Fibroblast of lung (primary cell): Measurements from ENCODE around the gene PRKCH. TPM values are rescaled to one million over a fixed set of nuclear protein-coding genes. Genes with fewer than 3 reads are reported as not detected.
A peak's percentile ranks its signal among the peaks of the same experiment; 100 is the strongest.

Experiments used
- DNase-seq, 2 donors: peaks; one replicate each; pipeline versions ENCODE4 v3.0.0 to v3.0.0-alpha.2; 2010; ENCODE audit warnings: low read depth in 2 of 2
- H2AFZ ChIP-seq: 2 replicates; pipeline ENCODE4 v1.5.1; 2012; ENCODE audit warnings: low read length, control low read depth, inconsistent platforms
- H3K27ac ChIP-seq: 2 replicates; pipeline ENCODE4 v1.5.1; 2011; ENCODE audit warnings: low read length, control low read depth; ENCODE audit not compliant: insufficient read depth
- H3K27me3 ChIP-seq: 2 replicates; pipeline ENCODE4 v1.5.1; 2011; ENCODE audit warnings: mild to moderate bottlenecking, low read length; ENCODE audit not compliant: control insufficient read depth, insufficient read depth
- H3K36me3 ChIP-seq: 2 replicates; pipeline ENCODE4 v1.5.1; 2011; ENCODE audit warnings: low read length; ENCODE audit not compliant: control insufficient read depth, insufficient read depth
- H3K4me1 ChIP-seq: 2 replicates; pipeline ENCODE4 v1.5.1; 2011; ENCODE audit warnings: low read length; ENCODE audit not compliant: control insufficient read depth, insufficient read depth; ENCODE audit errors: extremely low read depth
- H3K4me2 ChIP-seq: 2 replicates; pipeline ENCODE4 v1.5.1; 2011; ENCODE audit warnings: low read length, control low read depth; ENCODE audit not compliant: insufficient read depth; ENCODE audit errors: extremely low read depth
- H3K4me3 ChIP-seq, 4 experiments: fragments of 200-600 bp in 1 of 4; sonication (generic) in 1 of 4; replicated peaks in 1 of 4; 2 replicates each; pipeline ENCODE4 v1.5.1; 2011 to 2016; ENCODE audit warnings: low read length in 4 of 4, low read depth in 3 of 4, mild to moderate bottlenecking in 3 of 4, control low read depth in 2 of 4, inconsistent platforms in 1 of 4, mixed read lengths in 1 of 4; ENCODE audit not compliant: insufficient read depth in 1 of 4; ENCODE audit errors: control extremely low read depth in 1 of 4
- H3K79me2 ChIP-seq: 2 replicates; pipeline ENCODE4 v1.5.1; 2012; ENCODE audit warnings: mild to moderate bottlenecking, low read length, inconsistent platforms; ENCODE audit not compliant: control insufficient read depth, insufficient read depth
- H3K9ac ChIP-seq: 2 replicates; pipeline ENCODE4 v1.5.1; 2011; ENCODE audit warnings: mild to moderate bottlenecking, low read length, control low read depth; ENCODE audit not compliant: insufficient read depth
- H3K9me3 ChIP-seq: 2 replicates; pipeline ENCODE4 v1.5.1; 2012; ENCODE audit warnings: low read depth, low read length; ENCODE audit not compliant: control insufficient read depth, insufficient read depth
- H4K20me1 ChIP-seq: 2 replicates; pipeline ENCODE4 v1.5.1; 2011; ENCODE audit warnings: low read length; ENCODE audit not compliant: control insufficient read depth, insufficient read depth; ENCODE audit errors: extremely low read depth
- EZH2 ChIP-seq: IDR thresholded peaks from 2 replicates; pipeline ENCODE4 v1.5.1; 2012; ENCODE audit warnings: low read length, control low read depth, mild to moderate bottlenecking; ENCODE audit errors: missing control alignments
- polyA plus RNA-seq, 2 donors: library from polyadenylated mRNA; depleted of rRNA in 1 of 2; stranded (reverse) in 1 of 2; unstranded in 1 of 2; fragments of >200 nt; gene quantifications; 2 replicates each; pipeline ENCODE4 v1.2.1, GENCODE V29; 2011 to 2012; ENCODE audit warnings: missing spikeins in 1 of 2
- total RNA-seq: library from RNA; depleted of rRNA; stranded (reverse); fragments of >200 nt; gene quantifications from 2 replicates; pipeline ENCODE4 v1.2.1, GENCODE V29; 2014
- TF ChIP-seq, protein P1 (sequence below), 2 donors: IDR thresholded peaks in 1 of 2; conservative IDR thresholded peaks in 1 of 2; 1 replicate in 1 of 2; 2 replicates in 1 of 2; pipeline ENCODE4 v1.5.1; 2011 to 2012; ENCODE audit warnings: low read length in 2 of 2, control low read depth in 1 of 2, inconsistent platforms in 1 of 2, low read depth in 1 of 2, mild to moderate bottlenecking in 1 of 2

Gene PRKCH
- total and polyA plus RNA-seq, 2 donors (not counting 1 experiment from before 2014, with no cell fraction given) = 2.9 to 5.4 TPM

DNA sequence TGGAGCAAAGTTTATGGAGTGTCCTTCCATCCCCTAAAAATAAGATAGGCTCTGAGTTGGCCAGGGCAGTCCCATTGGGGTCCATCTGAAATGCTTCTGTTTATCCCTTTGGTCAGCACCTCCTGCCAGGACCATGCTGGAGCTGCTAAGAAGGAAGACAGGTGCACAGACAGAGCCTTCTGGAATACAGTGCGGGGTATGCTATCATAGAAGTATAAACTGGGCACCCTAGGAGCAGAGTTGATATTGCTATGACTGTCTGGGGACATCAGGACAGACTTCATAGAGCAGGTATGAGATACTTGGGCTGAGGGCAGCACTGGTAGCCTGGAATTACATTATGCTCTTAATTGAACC is 203.5 kb downstream of the PRKCH start:
- no peak overlapping the region for H3K4me3 ChIP-seq
- no peaks in the 10 kb centered on the region for H4K20me1 ChIP-seq
- peaks cover 16% of the 10 kb centered on the region for H3K4me1 ChIP-seq
- no peak overlapping the region for H3K9ac ChIP-seq
- H3K9me3 ChIP-seq = no peaks in the 10 kb centered on the region
- no peaks in the 10 kb centered on the region for H3K36me3 ChIP-seq
- H3K27ac ChIP-seq = no peak overlapping the region
- no peaks in the 10 kb centered on the region for H3K79me2 ChIP-seq
- H2AFZ ChIP-seq = no peak overlapping the region
- H3K4me2 ChIP-seq = no peak overlapping the region
- H3K27me3 ChIP-seq = no peaks in the 10 kb centered on the region
- TF ChIP-seq, protein P1, sequence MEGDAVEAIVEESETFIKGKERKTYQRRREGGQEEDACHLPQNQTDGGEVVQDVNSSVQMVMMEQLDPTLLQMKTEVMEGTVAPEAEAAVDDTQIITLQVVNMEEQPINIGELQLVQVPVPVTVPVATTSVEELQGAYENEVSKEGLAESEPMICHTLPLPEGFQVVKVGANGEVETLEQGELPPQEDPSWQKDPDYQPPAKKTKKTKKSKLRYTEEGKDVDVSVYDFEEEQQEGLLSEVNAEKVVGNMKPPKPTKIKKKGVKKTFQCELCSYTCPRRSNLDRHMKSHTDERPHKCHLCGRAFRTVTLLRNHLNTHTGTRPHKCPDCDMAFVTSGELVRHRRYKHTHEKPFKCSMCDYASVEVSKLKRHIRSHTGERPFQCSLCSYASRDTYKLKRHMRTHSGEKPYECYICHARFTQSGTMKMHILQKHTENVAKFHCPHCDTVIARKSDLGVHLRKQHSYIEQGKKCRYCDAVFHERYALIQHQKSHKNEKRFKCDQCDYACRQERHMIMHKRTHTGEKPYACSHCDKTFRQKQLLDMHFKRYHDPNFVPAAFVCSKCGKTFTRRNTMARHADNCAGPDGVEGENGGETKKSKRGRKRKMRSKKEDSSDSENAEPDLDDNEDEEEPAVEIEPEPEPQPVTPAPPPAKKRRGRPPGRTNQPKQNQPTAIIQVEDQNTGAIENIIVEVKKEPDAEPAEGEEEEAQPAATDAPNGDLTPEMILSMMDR (conservative IDR thresholded peaks at IDR 0.05 in 1 of 2, IDR thresholded peaks at IDR 0.05 in 1 of 2; ENCODE audit: low read depth in 1 of 2, low read length in 2 of 2) = no peak
- no peak for TF ChIP-seq EZH2
- no peak for DNase-seq

DNA sequence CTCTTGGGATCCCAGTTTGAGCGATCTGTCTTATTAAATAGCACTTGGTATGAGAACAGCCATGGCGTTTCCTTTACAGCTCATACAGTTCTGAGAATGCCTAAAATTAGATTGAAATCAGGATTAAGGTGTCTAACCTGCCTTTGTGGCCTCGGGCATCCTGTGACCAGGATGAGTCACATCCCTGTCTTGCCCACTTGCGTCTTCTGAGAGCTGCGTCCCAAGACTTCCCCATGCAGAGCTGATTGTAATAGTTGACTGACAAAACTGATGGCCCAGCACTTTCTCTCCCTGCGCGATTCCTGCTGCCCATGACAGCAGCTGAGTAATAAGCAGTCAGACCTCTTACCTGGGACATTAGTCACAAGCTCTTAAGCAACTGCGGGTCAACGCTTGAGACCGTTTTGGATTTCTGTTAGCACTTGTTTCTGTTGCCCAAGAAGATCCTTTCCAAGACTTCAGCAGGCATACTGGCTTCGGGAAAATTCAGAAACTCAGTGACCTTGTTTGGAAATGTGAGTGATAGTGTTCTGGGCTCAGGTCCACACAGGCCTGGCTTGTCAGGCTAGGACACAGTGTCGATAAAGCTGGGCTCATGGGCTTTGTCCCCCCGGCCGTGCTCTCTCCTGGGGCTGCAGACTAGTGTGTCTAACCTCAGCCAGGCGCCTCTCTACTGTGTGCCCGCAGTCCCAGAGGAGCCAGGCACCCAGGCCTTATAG is 204.1 kb downstream of the PRKCH start:
- TF ChIP-seq, protein P1 (conservative IDR thresholded peaks at IDR 0.05 in 1 of 2, IDR thresholded peaks at IDR 0.05 in 1 of 2; ENCODE audit: low read depth in 1 of 2, low read length in 2 of 2) = no peak
- no peak for TF ChIP-seq EZH2
- Histone ChIP-seq H2AFZ (no peak overlapping the region), H3K36me3 (no peaks in the 10 kb centered on the region), H3K9me3 (no peaks in the 10 kb centered on the region), H4K20me1 (no peaks in the 10 kb centered on the region), H3K4me3 (no peak overlapping the region), H3K27ac (no peak overlapping the region), H3K4me1 (peaks cover 16% of the 10 kb centered on the region), H3K9ac (no peak overlapping the region), H3K4me2 (peak overlapping the region; percentile 2), H3K79me2 (no peaks in the 10 kb centered on the region), H3K27me3 (no peaks in the 10 kb centered on the region)
- peak; percentile 57 to 89 for DNase-seq

GRCh38 chr14:61526405-61527312 is 205.3 kb downstream of the PRKCH start:
- no peak for DNase-seq
- H3K36me3 ChIP-seq = no peaks in the 10 kb centered on the region
- no peak overlapping the region for H3K4me3 ChIP-seq
- H3K9ac ChIP-seq = no peak overlapping the region
- H3K9me3 ChIP-seq = no peaks in the 10 kb centered on the region
- H4K20me1 ChIP-seq = no peaks in the 10 kb centered on the region
- no peaks in the 10 kb centered on the region for H3K27me3 ChIP-seq
- H3K4me2 ChIP-seq = no peak overlapping the region
- no peak overlapping the region for H3K27ac ChIP-seq
- H3K79me2 ChIP-seq = no peaks in the 10 kb centered on the region
- TF ChIP-seq, protein P1 (conservative IDR thresholded peaks at IDR 0.05 in 1 of 2, IDR thresholded peaks at IDR 0.05 in 1 of 2; ENCODE audit: low read depth in 1 of 2, low read length in 2 of 2) = no peak
- TF ChIP-seq EZH2 = no peak
- no peak overlapping the region for H2AFZ ChIP-seq
- peaks cover 16% of the 10 kb centered on the region for H3K4me1 ChIP-seq
